A172 (cell line): ENCODE data around the gene RNF212. TPM values are rescaled to one million over a fixed set of nuclear protein-coding genes. Genes with fewer than 3 reads are reported as not detected.
"Not testable (repeated sequence)": the region's sequence is repeated elsewhere in the genome, so short reads cannot be mapped to it uniquely, and the experiment has no call there.

ENCODE experiments used
- DNase-seq: peaks from one replicate; pipeline ENCODE4 v3.0.0-alpha.2; 2015; ENCODE audit warnings: low spot score
- total RNA-seq: library from RNA; depleted of rRNA; stranded (reverse); fragments of >200 nt; shearing (Covaris generic); gene quantifications from 2 replicates; pipeline ENCODE4 v1.2.3, GENCODE V29; 2014

The RNF212 gene
- total RNA-seq, 1 experiment from 2014 or later, result not detected

GRCh38 chr4:1065732-1066131 is 47.6 kb downstream of the RNF212 start:
- no peak for DNase-seq

- DNase-seq, result no peak
Measured at GRCh38 chr4:1062419-1062818, 50.9 kb downstream of the RNF212 start.

DNA sequence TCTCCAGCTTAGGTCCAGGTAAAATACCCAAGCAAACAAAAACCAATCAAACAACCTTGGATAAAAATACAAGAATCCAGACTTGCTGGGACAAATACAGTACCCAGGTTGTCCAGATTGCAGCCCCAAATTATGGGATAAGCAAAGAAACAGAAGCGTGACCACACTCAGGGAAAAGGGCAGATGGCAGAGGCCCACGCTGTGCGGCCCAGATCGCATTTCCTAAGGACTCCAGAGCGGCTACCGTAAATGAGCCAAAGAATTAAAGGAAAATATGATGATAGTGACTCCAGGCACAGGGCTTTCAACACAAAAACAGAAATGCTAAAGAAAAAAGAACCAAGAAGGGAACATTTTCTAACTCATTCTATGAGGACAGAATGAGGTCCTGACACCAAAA is 51.6 kb downstream of the RNF212 start:
- DNase-seq, result no peak

GRCh38 chr4:1061056-1061700 is 52.2 kb downstream of the RNF212 start:
- DNase-seq, result no peak

DNA sequence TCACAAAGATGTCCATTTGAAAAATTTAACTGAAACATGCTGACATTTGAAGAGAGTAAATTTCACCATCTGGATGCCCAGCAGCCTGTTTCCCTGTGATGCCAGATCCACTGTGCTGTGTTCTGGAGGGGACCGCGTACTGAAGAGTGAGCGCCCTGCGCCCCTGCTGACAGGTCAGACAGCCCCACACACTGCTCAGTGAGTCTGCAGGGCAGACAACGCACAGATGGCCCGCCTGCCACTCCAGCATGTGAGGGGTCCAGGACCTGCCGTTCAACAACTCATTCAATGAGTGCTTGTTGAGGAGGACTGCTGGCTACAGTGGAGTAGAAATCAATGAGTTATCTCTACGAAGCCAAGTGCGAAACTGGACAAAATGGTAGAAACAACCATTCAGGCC is 52.7 kb downstream of the RNF212 start:
- no peak for DNase-seq

GRCh38 chr4:1060121-1060520 is 53.2 kb downstream of the RNF212 start:
- no peak for DNase-seq

- DNase-seq, result no peak
Measured at GRCh38 chr4:1058997-1059665, 54.2 kb downstream of the RNF212 start.

DNA sequence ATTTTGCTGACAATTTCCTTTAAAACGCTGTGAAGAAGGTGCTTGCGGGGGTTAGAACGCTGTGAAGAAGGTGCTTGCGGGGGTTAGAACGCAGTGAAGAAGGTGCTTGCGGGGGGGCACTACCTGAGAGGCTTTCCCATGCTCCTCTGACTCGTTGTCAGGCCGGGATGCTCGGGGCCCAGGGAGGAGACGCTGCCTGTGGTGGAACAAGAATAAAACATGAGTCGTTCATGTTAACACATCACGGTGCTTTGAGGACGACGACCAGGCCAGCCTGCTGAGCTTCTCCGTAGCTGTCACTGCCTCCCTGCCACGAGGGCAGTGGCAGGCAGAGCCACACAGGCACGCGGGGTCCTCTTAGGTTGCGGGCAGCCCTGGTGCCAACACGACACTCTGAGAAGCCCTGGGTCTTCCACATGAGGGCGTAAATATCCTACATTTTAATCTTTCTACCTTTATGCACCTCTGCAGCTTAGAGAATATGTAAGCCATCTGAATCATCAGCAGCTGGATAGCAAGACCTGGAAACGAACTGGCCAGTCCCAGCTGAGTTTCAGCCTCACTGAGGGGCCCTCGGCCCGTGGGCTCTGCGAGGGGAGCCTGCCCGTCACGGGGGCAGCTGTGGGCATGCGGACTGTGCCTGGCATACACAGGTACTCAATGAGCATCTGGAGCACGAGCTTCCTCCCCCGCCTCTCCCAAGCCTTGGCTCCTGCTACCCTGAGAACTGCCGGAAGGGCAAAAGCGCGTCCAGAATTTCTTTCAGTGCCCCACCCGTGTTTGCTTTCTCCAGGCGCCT is 55.0 kb downstream of the RNF212 start:
- DNase-seq, result no peak

- no peak for DNase-seq
Measured at GRCh38 chr4:1057403-1057745, 56.0 kb downstream of the RNF212 start.

- DNase-seq, result no peak
Measured at GRCh38 chr4:1056671-1057402, 56.5 kb downstream of the RNF212 start.

DNA sequence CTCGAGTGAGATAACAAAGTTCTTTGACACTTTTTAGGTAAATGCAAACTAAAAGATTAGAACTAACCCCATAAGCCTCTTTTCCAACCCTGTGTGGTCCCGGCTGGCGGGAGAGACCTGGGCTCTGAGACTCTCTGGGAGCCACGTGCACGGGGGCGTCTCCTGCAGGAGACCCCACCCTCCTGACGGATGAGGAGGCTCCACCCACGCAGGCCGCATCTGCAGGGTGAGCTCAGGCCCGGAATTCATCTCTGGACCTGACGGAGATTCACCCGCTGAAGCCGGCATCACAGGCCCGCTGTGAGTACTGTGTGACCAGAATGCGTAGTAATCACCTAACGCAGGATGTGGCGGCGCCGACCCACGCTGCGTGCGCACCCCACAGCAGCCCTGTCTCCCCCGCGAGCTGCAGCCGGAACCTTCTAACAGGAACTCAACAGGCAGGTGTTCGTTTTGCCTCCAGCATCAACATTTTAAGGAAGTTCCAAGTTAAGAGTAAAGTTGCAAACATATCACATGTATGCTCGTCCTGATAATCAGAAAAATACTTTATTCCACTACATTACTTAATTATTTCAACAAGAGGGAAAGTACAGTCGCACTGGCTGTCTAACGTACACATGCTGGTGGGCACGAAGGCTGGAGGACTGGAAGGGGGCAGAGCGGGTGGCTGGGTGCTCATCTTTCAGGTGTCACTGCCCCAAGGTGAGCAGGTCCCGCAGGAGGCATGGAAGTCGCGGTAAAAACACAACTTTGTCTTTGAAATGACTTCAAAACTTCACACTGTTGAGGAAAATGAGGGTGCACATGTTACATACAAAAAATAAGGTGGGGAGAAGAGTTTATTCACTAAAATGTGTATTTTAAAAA is 57.4 kb downstream of the RNF212 start:
- DNase-seq, result no peak

- not testable (repeated sequence) for DNase-seq
Measured at GRCh38 chr4:1055243-1055701, 58.1 kb downstream of the RNF212 start.

DNA sequence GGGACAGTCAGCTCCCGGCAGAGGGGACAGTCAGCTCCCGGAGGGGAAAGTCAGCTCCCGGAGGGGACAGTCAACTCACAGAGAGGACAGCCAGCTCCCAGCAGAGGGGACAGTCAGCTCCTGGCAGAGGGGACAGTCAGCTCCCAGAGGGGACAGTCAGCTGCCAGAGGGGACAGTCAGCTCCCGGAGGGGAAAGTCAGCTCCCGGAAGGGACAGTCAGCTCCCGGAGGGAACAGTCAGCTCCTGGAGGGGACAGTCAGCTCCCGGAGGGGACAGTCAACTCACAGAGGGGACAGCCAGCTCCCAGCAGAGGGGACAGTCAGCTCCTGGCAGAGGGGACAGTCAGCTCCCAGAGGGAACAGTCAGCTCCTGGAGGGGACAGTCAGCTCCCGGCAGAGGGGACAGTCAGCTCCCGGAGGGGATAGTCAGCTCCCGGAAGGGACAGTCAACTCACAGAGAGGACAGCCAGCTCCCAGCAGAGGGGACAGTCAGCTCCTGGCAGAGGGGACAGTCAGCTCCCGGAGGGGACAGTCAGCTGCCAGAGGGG is 58.6 kb downstream of the RNF212 start:
- not testable (repeated sequence) for DNase-seq

DNA sequence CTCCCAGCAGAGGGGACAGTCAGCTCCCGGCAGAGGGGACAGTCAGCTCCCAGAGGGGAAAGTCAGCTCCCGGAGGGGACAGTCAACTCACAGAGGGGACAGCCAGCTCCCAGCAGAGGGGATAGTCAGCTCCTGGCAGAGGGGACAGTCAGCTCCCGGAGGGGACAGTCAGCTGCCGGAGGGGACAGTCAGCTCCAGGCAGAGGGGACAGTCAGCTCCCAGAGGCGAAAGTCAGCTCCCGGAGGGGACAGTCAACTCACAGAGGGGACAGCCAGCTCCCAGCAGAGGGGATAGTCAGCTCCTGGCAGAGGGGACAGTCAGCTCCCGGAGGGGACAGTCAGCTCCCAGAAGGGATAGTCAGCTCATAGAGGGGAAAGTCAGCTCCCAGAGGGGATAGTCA is 59.5 kb downstream of the RNF212 start:
- DNase-seq, result not testable (repeated sequence)

DNA sequence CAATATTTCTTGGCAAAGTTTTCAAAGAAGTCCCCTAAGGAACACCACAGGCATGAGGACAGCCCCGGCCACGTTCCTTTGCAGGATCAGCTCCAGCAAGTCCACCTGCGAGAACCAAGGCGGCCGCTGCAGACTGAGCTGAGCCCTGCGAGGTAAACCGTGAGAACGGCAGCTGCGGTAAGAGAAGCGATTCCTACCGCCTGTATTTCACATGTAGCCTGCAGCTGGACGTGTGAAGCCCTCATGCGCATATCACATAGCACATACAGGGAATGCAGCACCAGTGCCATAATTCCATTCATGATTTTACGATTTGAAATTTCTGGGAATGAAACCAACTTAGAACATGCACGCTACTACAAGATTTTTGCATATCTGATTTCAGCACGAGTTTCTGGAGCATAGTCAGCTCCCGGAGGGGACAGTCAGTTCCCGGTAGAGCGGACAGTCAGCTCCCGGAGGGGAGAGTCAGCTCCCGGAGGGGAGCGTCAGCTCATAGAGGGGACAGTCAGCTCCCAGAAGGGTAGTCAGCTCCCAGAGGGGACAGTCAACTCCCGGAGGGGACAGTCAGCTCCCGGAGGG is 60.2 kb downstream of the RNF212 start:
- DNase-seq, result no peak

DNA sequence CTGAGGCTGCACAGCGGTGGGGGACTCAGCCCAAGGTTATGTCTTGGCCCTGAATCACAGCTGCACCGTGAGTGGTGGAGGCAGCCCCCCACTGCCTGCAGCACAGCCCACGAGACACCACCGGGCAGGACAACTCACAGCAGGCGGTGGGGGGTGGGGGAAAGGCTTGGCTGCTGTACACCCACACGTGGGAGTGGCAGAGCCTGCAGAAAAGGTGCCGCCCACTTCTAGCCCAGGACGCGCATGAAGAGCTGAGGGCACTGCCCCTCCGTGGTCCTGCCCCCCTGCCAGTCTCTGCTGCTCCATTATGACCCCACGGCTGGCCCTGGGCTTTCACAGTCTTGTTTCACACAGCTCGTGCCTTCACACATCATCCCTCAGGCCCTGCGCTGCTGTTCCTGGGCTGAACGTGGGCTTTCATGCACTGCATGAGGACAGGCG is 61.1 kb downstream of the RNF212 start:
- no peak for DNase-seq

DNA sequence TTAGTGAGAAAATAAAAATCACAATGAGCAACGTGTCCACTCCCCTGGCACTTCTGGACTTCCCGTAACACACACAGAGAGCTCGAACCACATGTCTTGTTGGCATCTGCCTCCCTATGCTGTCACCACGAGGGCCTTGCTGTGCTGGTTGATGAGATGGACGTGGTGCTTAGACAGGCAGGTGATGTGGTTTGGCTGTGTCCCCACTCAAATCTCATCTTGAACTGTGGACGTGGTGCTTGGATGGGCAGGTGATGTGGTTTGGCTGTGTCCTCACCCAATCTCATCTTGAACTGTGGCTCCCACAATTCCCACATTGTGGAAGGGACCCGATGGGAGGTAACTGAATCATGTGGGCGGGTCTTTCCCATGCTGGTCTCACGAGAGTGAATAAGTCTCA is 61.9 kb downstream of the RNF212 start:
- DNase-seq, result no peak

GRCh38 chr4:1050486-1051213 is 62.7 kb downstream of the RNF212 start:
- no peak for DNase-seq

GRCh38 chr4:1049591-1049905 is 63.8 kb downstream of the RNF212 start:
- DNase-seq, result no peak
